ENCODE measurements around the gene MARVELD2. TPM values are rescaled to one million over a fixed set of nuclear protein-coding genes. Genes with fewer than 3 reads are reported as not detected.

Gene MARVELD2
- total and polyA plus RNA-seq, 2 of the 13 experiments (the other 11 are each of a cell fraction or from before 2014, with no cell fraction given), result 11.1 to 15.4 TPM

GRCh38 chr5:69492391-69492922 lies 77.5 kb downstream of the MARVELD2 start, which contains the start of gene OCLN (continued):
- TF ChIP-seq ZNF275 (CRISPR knock-in tag; IDR thresholded peaks at IDR 0.05; ENCODE audit: borderline replicate concordance), result peak; percentile 97
- TF ChIP-seq KMT2A (CRISPR knock-in tag; IDR thresholded peaks at IDR 0.05), result no peak; the same call in 1 of the 2 replicates
- TF ChIP-seq MLLT10 (CRISPR knock-in tag; IDR thresholded peaks at IDR 0.05), result no peak
- 0 out of 2 replicates have a peak, but pooled peaks have one; percentile 60 for TF ChIP-seq HOXA7 (CRISPR knock-in tag; IDR thresholded peaks at IDR 0.05)
- TF ChIP-seq REST (IDR thresholded peaks at IDR 0.05; ENCODE audit: borderline replicate concordance in 1 of 2, low read depth in 1 of 2, low read length in 2 of 2), result no peak
- peak; percentile 84 for TF ChIP-seq DR1 (CRISPR knock-in tag; IDR thresholded peaks at IDR 0.05)
- peak; percentile 27; the same call in 1 of the 2 replicates for TF ChIP-seq CSRNP1 (CRISPR knock-in tag; IDR thresholded peaks at IDR 0.05)
- 0 out of 2 replicates have a peak, but pooled peaks have one; percentile 32 for TF ChIP-seq ZMAT3 (CRISPR knock-in tag; conservative IDR thresholded peaks at IDR 0.05)
- TF ChIP-seq ZNF263 (CRISPR knock-in tag; IDR thresholded peaks at IDR 0.05), result peak; percentile 93
- no peak for TF ChIP-seq ZNF264 (CRISPR knock-in tag; IDR thresholded peaks at IDR 0.05)
- TF ChIP-seq AHR (CRISPR knock-in tag; IDR thresholded peaks at IDR 0.05), result peak; percentile 80; the same call in 1 of the 2 replicates
- TF ChIP-seq RARG (CRISPR knock-in tag; IDR thresholded peaks at IDR 0.05; ENCODE audit: low read depth), result peak; percentile 86; the same call in 1 of the 2 replicates
- peak; percentile 98; the same call in 1 of the 2 replicates for TF ChIP-seq ZNF333 (CRISPR knock-in tag; IDR thresholded peaks at IDR 0.05; ENCODE audit: borderline replicate concordance)
- TF ChIP-seq ZNF407 (CRISPR knock-in tag; IDR thresholded peaks at IDR 0.05; ENCODE audit: not compliant biosample characterization), result peak; percentile 94

Measured in HepG2 (cell line).